Measurements from ENCODE around the gene FAM177B.
"Not testable (repeated sequence)": the region's sequence is repeated elsewhere in the genome, so short reads cannot be mapped to it uniquely, and the experiment has no call there.

Gene FAM177B

DNA sequence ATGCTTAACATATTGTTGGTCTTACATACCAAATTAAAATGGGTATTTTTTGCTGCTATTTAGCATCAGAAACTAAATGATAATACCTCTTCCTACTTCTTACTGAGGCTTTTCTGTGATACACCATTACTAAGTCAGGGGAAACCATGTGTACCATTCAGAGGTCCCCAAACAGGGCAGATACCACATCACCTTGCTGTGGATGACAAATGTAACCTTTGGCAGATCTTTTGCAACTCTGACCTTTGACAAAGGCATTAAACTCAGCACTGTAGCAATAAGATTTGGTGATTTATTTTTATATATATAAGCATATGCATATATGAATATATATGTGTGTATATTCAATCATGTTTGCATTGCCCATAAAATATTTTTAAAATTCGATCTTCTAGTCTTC is 2.9 kb downstream of the FAM177B start:
- no peak for DNase-seq (ENCODE audit: low read depth)

GRCh38 chr1:222741630-222742457 is 4.8 kb downstream of the FAM177B start:
- DNase-seq (ENCODE audit: low read depth): not testable (repeated sequence)

- no peak for DNase-seq (ENCODE audit: low read depth)
These were observed 12.9 kb downstream of the FAM177B start for GRCh38 chr1:222749927-222750326.

- DNase-seq (ENCODE audit: low read depth): no peak
These were observed 13.6 kb downstream of the FAM177B start for GRCh38 chr1:222750651-222751050.

GRCh38 chr1:222751255-222751654 is 14.3 kb downstream of the FAM177B start:
- no peak for DNase-seq (ENCODE audit: low read depth)

DNA sequence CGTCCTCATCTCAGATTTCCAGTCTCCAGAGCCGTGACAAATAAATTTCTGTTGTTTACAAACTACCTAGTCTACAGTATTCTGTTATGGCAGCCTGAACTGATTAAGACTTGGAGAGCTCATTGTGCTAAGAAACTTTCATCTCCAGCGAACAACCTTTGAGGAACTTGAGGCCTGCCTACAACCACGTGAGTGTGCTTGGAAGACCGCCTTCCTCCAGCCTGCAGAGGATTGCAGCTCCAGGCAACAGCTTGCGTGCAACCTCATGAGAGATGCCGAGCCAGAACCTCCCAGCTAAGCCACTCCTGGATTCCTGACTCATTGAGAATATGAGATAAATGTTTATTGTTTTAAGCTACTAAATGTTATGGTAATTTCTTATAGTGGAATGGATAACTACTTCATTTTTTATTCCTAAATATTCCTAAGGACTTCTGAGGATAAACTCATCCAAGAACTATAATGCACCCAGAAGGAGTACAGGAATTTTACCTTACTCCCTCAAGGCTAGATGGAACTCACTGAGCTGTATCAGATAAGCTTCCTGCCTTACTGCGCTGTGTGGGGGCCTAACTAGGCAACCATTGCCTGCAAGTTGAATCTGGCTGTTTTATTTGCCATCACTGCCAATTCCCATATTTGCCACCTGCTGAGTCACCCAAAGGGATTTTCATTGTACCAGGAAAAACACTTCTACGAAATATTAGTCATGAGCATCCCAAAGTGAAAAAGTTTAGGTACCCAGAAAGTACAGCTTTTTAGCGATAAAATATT is 17.6 kb downstream of the FAM177B start:
- DNase-seq (ENCODE audit: low read depth): peak; percentile 99

GRCh38 chr1:222757646-222758268 is 20.8 kb downstream of the FAM177B start:
- DNase-seq (ENCODE audit: low read depth): no peak

- DNase-seq (ENCODE audit: low read depth): no peak
These were observed 22.5 kb downstream of the FAM177B start for GRCh38 chr1:222759451-222760035.

- DNase-seq (ENCODE audit: low read depth): no peak
These were observed 24.1 kb downstream of the FAM177B start for GRCh38 chr1:222761083-222761482.

- DNase-seq (ENCODE audit: low read depth): not testable (repeated sequence)
These were observed 25.2 kb downstream of the FAM177B start for GRCh38 chr1:222762178-222762577.

GRCh38 chr1:222767152-222767571 is 30.2 kb downstream of the FAM177B start:
- no peak for DNase-seq (ENCODE audit: low read depth)

GRCh38 chr1:222768592-222768991 is 31.6 kb downstream of the FAM177B start:
- DNase-seq (ENCODE audit: low read depth): no peak

- no peak for DNase-seq (ENCODE audit: low read depth)
These were observed 32.2 kb downstream of the FAM177B start for GRCh38 chr1:222769181-222769580.

GRCh38 chr1:222769971-222770620 is 33.1 kb downstream of the FAM177B start:
- peak; percentile 16 for DNase-seq (ENCODE audit: low read depth)

DNA sequence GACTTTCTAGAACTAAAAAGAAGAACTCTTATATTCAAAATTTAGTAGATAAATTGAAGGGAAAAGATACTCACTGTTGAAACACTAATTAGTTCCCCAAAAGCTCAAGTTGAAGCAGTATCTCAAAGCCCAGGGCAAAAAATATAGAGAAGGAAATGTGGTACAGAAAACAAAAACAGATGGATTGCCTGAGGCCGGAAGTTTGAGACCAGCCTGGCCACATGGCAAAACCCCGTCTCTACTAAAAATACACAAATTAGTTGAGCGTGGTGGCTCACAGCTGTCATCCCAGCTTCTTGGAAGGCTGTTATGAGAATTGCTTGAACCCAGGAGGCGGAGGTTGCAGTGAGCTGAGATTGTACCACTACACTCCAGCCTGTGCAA is 36.0 kb downstream of the FAM177B start:
- DNase-seq (ENCODE audit: low read depth): peak; percentile 14

DNA sequence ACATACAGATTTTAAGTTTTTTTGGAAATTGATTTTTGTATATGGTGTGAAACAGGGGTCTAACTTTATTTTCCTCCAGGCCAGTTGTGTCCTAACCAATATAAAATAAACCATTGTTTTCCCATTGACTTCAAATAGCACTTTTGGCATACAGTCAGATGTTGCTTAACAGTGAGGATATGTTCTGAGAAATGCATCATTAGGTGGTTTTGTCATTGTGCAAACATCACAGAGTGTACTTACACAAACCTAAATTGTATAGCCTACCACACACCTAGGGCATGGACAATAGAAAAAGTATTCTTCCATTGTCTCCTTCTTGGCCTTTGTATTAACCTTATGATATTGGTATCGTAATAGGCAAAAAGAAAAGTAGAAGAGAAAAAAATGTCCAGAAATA is 40.5 kb downstream of the FAM177B start:
- peak; percentile 85 for DNase-seq (ENCODE audit: low read depth)

DNA sequence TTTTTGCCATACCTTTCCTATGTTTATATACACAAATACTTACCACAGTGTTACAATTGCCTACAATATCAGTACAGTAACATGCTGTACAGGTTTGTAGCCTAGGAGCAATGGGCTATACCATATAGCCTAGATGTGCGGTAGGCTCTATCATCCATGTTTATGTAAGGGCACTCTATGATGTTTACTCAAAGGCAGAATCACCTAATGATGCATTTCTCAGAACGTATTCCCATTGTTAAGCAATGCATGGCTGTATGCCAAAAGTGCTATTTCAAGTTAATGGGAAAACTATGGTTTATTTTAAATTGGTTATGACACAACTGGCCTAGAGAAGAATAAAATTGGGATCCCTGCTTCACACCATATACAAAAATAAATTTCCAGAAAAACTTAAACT is 41.0 kb downstream of the FAM177B start:
- DNase-seq (ENCODE audit: low read depth): peak; percentile 53

- no peak for DNase-seq (ENCODE audit: low read depth)
These were observed 44.2 kb downstream of the FAM177B start for GRCh38 chr1:222781251-222781650.

DNA sequence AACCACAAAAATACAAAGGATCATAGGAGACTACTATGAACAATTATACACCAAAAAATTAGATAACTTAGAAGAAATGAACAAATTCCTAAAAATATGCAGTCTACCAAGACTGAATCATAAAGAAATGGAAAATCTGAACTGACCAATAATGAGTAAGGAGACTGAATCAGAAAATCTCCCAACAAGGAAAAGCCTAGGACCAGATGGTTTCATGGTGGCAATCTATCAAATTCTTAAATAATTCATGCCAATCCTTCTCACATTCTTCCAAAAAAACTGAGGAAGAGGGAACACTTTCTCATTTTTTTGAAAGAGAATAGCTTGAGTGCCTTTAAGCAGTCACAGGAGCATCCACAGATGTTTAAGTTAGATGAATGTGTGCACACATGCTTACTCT is 46.0 kb downstream of the FAM177B start:
- DNase-seq (ENCODE audit: low read depth): no peak

DNA sequence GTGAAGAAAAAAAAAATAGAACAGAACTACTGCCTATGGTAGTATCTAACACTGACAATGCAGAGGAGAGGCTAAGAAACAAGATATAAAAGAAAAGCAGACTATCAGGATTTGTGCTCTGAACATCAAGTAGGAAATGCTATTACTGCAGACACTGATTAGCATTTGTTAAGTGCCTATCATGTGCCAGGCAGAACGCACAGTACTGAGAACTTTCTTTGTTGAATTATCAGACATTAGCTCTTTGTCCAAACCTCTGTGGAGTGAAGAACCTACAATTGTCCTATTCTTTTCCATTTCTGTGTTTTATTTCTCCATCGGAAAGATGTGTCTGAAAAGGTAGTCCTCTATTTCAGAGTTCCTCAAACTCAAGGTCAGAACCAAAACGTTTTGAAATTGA is 47.4 kb downstream of the FAM177B start:
- no peak for DNase-seq (ENCODE audit: low read depth)

DNA sequence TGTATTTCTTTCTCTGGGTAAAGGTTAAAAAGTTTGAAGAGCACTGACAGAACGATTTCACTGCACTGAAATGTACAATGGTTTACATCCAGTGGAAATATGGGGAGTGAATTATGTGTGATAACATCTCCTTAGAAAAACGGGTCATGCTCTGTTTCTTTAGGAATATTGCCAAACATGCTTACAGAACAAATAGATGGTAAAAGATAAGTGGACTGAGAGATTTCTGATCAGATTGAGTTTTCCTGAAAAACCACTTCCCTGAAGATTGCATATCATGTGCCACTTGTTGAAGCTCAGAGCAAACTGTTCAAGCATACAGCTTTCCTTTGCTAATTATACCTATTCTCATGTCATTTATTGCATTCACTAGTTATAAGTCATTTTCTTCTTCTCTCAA is 47.9 kb downstream of the FAM177B start:
- no peak for DNase-seq (ENCODE audit: low read depth)

DNA sequence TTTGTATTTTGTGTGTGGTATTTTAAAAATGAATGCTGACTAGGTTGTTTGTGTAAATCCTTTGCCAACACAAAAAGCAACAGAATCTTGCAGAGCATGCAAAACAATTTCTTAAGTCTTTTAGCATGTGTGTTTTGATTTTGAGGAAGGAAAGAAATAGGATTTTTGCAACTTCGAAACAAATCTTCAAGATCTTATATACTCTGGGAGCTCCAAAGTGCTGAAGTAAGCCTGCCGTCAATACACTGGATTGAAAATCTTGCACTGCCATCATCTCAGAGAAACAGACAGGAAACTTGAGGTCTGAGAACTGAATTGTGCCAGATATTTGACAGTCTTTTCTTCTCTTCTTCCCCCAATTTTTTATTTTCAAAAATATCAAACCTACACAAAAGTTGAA is 48.5 kb downstream of the FAM177B start:
- no peak for DNase-seq (ENCODE audit: low read depth)
